ENCODE measurements around the gene CDC123. TPM values are rescaled to one million over a fixed set of nuclear protein-coding genes. Genes with fewer than 3 reads are reported as not detected.

CDC123 gene
- total RNA-seq, 1 donor from 2014 or later: 60.2 TPM

DNA sequence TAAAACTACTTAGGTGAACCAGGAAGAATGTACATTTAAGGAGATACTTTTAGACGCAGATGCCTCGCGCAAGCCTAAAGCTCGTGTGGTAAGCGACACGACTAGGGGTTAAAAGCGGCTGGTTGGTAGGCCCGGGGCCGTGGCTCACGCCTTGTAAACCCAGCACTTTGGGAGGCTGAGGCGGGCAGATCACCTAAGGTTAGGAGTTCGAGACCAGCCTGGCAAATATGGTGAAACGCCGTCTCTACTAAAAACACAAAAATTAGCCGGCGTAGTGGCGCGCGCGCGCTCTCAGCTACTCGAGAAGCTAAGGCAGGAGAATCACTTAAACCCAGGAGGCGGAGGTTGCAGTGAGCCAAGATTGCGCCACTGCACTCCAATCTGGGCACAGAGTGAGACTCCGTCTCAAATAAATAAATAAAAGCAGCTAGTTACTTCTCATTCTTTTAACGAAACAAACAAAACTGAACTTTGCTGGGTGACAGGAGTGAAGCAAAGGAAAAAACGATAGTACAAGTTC, 1.2 kb upstream of the CDC123 start:
- TF ChIP-seq, protein P1, sequence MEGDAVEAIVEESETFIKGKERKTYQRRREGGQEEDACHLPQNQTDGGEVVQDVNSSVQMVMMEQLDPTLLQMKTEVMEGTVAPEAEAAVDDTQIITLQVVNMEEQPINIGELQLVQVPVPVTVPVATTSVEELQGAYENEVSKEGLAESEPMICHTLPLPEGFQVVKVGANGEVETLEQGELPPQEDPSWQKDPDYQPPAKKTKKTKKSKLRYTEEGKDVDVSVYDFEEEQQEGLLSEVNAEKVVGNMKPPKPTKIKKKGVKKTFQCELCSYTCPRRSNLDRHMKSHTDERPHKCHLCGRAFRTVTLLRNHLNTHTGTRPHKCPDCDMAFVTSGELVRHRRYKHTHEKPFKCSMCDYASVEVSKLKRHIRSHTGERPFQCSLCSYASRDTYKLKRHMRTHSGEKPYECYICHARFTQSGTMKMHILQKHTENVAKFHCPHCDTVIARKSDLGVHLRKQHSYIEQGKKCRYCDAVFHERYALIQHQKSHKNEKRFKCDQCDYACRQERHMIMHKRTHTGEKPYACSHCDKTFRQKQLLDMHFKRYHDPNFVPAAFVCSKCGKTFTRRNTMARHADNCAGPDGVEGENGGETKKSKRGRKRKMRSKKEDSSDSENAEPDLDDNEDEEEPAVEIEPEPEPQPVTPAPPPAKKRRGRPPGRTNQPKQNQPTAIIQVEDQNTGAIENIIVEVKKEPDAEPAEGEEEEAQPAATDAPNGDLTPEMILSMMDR (IDR thresholded peaks at IDR 0.05; ENCODE audit: unreplicated experiment): no peak

DNA sequence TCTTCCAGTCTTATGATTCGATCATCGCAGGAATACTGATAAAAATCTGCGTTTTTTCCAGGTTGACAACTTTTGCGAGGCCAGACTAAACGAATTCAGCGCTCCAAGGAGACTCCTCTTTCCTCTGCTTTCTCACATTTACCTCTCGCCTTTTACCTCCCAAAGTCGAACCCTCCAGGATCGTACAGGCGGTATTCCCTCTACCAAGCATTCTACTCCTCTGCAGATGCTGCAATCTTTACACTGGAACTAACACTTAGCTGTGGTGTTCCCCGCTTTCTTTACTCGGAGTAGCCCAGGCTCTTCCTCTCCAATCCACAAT, 746 bp upstream of the CDC123 start:
- no peak for DNase-seq (ENCODE audit: low spot score in 2 of 2, unreplicated experiment in 2 of 2)
- H3K9me3 Mint-ChIP-seq: no peaks in the 10 kb centered on the region
- no peaks in the 10 kb centered on the region for H3K27me3 Mint-ChIP-seq (ENCODE audit: low read depth)
- H3K4me1 Mint-ChIP-seq: peaks cover 25% of the 10 kb centered on the region
- peak overlapping the region; percentile 86 for H3K4me3 Mint-ChIP-seq
- TF ChIP-seq, protein P1 (IDR thresholded peaks at IDR 0.05; ENCODE audit: unreplicated experiment): no peak
- peaks cover 6% of the 10 kb centered on the region for H3K36me3 Mint-ChIP-seq
- peak overlapping the region; percentile 95 for H3K27ac Mint-ChIP-seq

More for the DNA sequence above, 1.2 kb upstream of the CDC123 start:
- Mint-ChIP-seq H3K9me3 (no peaks in the 10 kb centered on the region), H3K27me3 (ENCODE audit: low read depth) (no peaks in the 10 kb centered on the region), H3K27ac (peak overlapping the region; percentile 95), H3K4me1 (peaks cover 25% of the 10 kb centered on the region), H3K4me3 (peak overlapping the region; percentile 86), H3K36me3 (peaks cover 6% of the 10 kb centered on the region)
- peak in 1 of 2 experiments; percentile 42 for DNase-seq (ENCODE audit: low spot score in 2 of 2, unreplicated experiment in 2 of 2)

DNA sequence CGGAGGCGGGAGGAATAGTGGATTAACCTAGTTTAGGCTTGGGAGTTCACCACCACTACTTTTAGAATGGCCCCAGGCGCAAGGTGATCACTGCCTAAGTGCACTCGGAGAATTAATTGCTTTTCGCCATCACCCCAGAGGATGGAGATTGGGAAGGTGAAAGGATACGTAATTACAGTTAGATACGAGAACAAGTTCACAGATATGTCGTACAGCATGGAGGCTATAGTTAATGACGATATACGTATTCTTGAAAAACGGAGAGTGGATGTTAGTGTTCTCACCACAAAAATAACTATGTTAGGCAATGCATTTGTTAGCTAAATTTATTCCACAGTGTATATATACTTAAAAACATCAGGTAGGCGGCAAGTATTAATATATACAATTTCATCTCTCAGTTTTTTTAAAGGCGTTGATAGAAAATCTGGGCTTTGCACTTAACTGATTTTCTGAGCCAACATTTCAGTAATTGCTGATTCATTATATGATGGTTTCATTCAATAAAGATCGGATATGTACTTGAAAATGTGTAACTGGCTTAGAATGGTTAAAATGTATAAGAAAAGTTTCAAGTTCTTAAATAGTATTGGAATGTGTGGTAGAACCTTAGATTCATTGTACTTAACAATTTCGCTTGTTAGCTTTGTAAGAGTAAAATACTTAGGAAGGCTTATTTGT, 683 bp downstream of the CDC123 start:
- Mint-ChIP-seq H3K4me1 (peaks cover 25% of the 10 kb centered on the region), H3K36me3 (peaks cover 13% of the 10 kb centered on the region), H3K9me3 (no peaks in the 10 kb centered on the region), H3K27me3 (ENCODE audit: low read depth) (no peaks in the 10 kb centered on the region), H3K27ac (peak overlapping the region; percentile 95), H3K4me3 (peak overlapping the region; percentile 86)
- TF ChIP-seq, protein P1 (IDR thresholded peaks at IDR 0.05; ENCODE audit: unreplicated experiment): no peak
- DNase-seq (ENCODE audit: low spot score in 2 of 2, unreplicated experiment in 2 of 2): no peak

GRCh38 chr10:12198156-12198555, 2.2 kb downstream of the CDC123 start:
- DNase-seq (ENCODE audit: low spot score in 2 of 2, unreplicated experiment in 2 of 2): no peak
- TF ChIP-seq, protein P1 (IDR thresholded peaks at IDR 0.05; ENCODE audit: unreplicated experiment): no peak
- H3K4me3 Mint-ChIP-seq: no peak overlapping the region
- peaks cover 22% of the 10 kb centered on the region for H3K4me1 Mint-ChIP-seq
- no peaks in the 10 kb centered on the region for H3K27me3 Mint-ChIP-seq (ENCODE audit: low read depth)
- no peaks in the 10 kb centered on the region for H3K9me3 Mint-ChIP-seq
- peaks cover 15% of the 10 kb centered on the region for H3K36me3 Mint-ChIP-seq
- H3K27ac Mint-ChIP-seq: no peak overlapping the region

GRCh38 chr10:12200850-12201249, 4.9 kb downstream of the CDC123 start:
- Mint-ChIP-seq H3K4me1 (peaks cover 14% of the 10 kb centered on the region), H3K9me3 (peaks cover 4% of the 10 kb centered on the region), H3K4me3 (no peak overlapping the region), H3K36me3 (peaks cover 28% of the 10 kb centered on the region), H3K27me3 (ENCODE audit: low read depth) (no peaks in the 10 kb centered on the region), H3K27ac (no peak overlapping the region)
- TF ChIP-seq, protein P1 (IDR thresholded peaks at IDR 0.05; ENCODE audit: unreplicated experiment): no peak
- no peak for DNase-seq (ENCODE audit: low spot score in 2 of 2, unreplicated experiment in 2 of 2)
